Right lobe of liver (tissue), 4 donors: ENCODE data around the gene CEP170B.

Experiments
- POLR2A ChIP-seq: fragments of 450-650 bp; IDR thresholded peaks from one replicate; pipeline ENCODE4 v1.6.1; 2017; ENCODE audit warnings: antibody characterized with exemption, mild to moderate bottlenecking
- TF ChIP-seq, protein P1 (sequence below), 4 donors: fragments of 200-600 bp in 3 of 4; fragments of 450-650 bp in 1 of 4; IDR thresholded peaks; one replicate each; pipeline versions ENCODE4 v1.5.1 to v1.8.0; 2016 to 2022; ENCODE audit warnings: antibody characterized with exemption in 4 of 4, mild to moderate bottlenecking in 2 of 4
- donor health status: DM: no; HTN: no; CAD: no.
- donor health status: DM: no; HTN: no; CAD: no.
- donor health status: DM: no; HTN: yes; CAD: no.

DNA sequence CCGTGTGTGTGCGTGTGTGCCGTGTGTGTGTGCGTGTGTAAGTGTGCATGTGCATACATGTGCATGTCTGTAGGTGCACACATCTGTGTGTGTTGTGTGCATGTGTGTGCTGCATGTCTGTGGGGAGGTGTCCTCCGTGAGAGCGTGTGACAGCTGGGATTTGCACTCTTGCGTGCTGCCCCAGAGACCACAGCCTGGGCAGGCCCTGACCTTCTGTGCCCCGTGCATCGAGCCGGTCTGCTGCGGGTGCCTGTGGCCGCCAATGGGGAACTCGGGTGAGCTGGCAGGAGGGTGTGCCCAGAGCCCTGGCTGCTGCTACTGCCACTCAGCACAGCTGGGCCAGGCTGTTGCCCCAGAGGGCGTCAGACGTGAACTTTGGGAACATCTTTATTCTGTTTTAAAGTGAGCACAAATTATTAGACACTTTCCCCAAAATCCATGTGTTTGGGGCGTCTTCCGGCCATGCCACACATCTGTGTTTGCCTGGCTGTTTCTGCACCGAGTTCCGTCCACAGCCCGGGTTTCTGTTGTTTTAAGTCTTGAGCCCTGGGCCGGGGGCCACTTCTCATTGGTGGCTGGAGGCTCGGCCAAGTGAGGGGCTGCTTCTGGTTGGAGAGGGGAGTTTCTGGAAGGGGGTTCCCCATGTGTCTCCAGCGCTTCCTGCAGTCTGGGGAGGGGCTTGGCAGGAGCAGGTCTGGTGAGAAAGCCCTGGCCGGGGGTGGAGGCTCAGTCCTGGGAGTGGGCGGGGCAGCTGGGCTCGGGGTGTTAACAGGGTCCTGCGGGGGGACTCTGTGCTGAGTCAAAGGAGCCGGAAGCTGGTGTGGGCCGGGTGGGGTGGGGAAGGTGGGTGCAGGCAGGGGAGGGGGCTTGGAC is 7.6 kb downstream of the CEP170B start:
- TF ChIP-seq, protein P1, sequence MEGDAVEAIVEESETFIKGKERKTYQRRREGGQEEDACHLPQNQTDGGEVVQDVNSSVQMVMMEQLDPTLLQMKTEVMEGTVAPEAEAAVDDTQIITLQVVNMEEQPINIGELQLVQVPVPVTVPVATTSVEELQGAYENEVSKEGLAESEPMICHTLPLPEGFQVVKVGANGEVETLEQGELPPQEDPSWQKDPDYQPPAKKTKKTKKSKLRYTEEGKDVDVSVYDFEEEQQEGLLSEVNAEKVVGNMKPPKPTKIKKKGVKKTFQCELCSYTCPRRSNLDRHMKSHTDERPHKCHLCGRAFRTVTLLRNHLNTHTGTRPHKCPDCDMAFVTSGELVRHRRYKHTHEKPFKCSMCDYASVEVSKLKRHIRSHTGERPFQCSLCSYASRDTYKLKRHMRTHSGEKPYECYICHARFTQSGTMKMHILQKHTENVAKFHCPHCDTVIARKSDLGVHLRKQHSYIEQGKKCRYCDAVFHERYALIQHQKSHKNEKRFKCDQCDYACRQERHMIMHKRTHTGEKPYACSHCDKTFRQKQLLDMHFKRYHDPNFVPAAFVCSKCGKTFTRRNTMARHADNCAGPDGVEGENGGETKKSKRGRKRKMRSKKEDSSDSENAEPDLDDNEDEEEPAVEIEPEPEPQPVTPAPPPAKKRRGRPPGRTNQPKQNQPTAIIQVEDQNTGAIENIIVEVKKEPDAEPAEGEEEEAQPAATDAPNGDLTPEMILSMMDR (IDR thresholded peaks at IDR 0.05) = no peak
- TF ChIP-seq POLR2A = no peak
